ENCODE measurements around the gene SYMPK.
"Not testable (repeated sequence)": the region's sequence is repeated elsewhere in the genome, so short reads cannot be mapped to it uniquely, and the experiment has no call there.

The SYMPK gene

GRCh38 chr19:45814166-45814780 lies 48.7 kb downstream of the SYMPK start:
- no peak for DNase-seq (ENCODE audit: low read depth, low spot score)
- H3K27ac ChIP-seq: peak overlapping the region; percentile 46

DNA sequence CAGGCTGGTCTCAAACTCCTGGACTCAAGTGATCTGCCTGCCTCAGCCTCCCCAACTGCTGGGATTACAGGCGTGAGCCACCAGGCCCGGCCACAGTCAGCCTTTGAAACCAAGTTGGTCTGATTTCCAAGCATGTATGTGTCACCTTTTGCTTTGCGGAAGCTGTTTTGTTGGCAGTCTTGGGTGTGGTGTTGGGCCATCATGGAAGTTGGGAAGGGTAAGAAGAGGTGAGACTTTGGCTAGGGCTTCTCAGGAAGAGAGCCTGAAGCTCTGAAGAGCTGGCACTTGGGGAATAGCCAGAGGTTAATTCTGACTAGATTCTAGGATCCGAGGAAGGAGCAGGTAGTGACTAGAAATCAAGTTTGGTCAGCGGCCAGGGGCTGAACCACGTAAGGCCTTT lies 50.6 kb downstream of the SYMPK start:
- no peak for DNase-seq (ENCODE audit: low read depth, low spot score)
- peak overlapping the region; percentile 22 for H3K27ac ChIP-seq

GRCh38 chr19:45809643-45810159 lies 53.2 kb downstream of the SYMPK start:
- peak overlapping the region; percentile 60 for H3K27ac ChIP-seq
- DNase-seq (ENCODE audit: low read depth, low spot score): no peak

- no peak for DNase-seq (ENCODE audit: low read depth, low spot score)
Measured at GRCh38 chr19:45805719-45806118, 57.2 kb downstream of the SYMPK start.

GRCh38 chr19:45804959-45805230 lies 58.1 kb downstream of the SYMPK start:
- no peak for DNase-seq (ENCODE audit: low read depth, low spot score)
- H3K27ac ChIP-seq: no peak overlapping the region

More at GRCh38 chr19:45805719-45806118, 57.2 kb downstream of the SYMPK start:
- no peak overlapping the region for H3K27ac ChIP-seq

DNA sequence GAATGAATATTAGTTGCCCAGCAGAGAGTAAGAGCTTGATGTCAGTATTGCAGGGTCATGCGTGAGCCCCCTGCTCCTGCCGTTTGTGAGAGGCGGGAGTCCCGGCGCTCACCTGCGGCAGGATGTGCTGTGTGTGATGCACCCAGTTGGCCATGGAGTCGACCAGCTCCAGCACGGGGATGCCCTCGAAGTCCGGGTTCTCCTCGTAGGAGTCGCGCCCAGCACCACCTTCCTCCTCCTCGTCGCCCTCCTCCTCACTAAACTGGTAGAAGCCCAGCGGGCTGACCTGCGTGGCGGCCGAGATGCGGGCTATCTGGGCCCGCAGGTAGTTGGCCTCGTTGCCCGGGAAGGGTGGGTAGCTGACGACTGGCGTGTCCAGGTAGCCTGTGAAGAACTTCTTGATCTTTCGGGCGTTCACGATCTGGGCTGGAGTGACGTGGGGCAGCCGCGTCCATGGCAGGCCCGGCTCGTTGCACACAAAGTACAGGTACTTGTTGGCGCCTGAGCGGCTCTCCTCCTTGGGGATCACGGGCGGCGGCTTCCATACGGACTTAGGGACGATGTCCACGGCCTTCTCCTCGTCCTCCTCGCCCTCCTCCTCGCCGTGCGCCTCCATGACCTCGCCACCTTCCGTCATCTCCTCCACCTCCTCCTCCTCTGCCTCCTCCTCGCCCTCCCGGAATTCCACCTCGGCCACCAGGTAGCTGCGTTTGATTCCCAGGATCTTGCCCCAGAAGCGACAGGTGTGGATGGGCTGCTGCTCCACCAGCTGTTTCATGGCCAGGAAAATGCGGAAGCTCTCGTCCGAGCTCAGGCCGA lies 58.6 kb downstream of the SYMPK start:
- no peak for DNase-seq (ENCODE audit: low read depth, low spot score)

DNA sequence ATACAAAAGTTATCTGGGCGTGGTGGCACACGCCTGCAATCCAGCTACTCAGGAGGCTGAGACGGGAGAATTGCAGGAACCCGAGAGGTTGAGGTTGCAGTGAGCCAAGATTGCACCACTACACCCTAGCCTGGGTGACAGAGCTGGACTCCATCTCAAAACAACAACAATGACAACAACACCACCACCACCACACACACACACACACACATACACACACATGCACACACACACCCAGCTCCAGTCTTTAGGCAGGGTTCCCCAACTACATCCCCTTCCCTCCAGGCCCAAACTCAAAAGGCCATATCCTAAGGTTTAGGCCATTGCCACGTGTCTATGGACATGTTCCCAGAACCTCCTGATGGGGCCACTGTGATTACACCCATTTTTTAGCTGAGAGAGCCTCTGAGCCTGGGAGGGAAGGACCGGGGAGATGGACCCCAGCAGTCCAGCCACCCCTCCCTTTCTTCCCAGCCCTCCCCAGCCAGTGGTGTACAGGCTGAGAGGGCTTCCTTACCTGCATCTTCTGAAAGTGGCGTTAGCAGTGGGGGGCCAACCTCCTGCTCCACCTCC lies 61.3 kb downstream of the SYMPK start:
- no peak for DNase-seq (ENCODE audit: low read depth, low spot score)

More for the DNA sequence above, 58.6 kb downstream of the SYMPK start:
- H3K27ac ChIP-seq: no peak overlapping the region

GRCh38 chr19:45800070-45800553 lies 62.8 kb downstream of the SYMPK start:
- no peak overlapping the region for H3K27ac ChIP-seq
- DNase-seq (ENCODE audit: low read depth, low spot score): no peak

More for the DNA sequence above, 61.3 kb downstream of the SYMPK start:
- no peak overlapping the region for H3K27ac ChIP-seq

GRCh38 chr19:45799541-45799940 lies 63.4 kb downstream of the SYMPK start:
- not testable (repeated sequence) for DNase-seq (ENCODE audit: low read depth, low spot score); H3K27ac ChIP-seq

DNA sequence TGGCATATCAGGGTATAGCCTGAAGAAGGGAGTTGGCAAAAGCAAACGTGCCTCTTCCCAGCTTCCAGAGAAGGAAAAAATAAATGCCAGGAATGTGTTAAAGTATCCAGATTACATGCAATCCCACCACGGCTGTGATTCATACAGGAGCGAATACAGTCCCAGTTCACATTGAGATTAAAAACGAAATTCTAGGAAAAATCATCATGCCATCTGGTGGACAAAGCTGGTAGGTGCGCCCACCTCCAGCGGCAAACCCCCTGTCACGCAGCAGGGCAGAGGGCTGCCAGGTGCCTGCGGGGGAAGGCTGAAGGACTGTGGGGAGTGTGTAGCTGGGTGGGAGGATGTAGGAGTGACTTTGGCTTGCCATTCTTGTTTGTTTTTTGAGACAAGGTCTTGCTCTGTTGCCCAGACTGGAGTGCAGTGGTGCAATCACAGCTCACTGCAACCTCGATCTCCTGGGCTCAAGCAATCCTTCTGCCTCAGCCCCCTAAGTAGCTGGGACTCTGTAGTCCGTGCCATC lies 63.9 kb downstream of the SYMPK start:
- no peak for DNase-seq (ENCODE audit: low read depth, low spot score)
- no peak overlapping the region for H3K27ac ChIP-seq

DNA sequence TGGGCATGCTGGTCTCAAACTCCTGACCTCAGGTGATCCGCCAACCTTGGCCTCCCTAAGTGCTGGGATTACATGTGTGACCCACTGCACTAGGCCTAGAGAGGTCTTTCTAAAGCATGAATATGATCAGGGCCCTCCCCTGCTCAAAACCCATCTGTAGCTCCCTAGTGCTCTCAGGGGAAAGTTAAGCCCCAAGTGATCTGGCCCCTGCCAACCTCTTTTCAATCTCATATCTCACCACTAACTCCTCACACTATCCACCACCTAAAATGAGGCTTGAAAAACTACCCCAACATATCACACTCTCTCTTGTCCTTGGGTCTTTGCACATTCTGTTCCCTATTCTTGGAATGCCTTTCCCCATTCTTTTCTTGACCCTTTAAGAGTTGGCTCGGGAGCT lies 68.3 kb downstream of the SYMPK start:
- no peak overlapping the region for H3K27ac ChIP-seq
- DNase-seq (ENCODE audit: low read depth, low spot score): no peak

DNA sequence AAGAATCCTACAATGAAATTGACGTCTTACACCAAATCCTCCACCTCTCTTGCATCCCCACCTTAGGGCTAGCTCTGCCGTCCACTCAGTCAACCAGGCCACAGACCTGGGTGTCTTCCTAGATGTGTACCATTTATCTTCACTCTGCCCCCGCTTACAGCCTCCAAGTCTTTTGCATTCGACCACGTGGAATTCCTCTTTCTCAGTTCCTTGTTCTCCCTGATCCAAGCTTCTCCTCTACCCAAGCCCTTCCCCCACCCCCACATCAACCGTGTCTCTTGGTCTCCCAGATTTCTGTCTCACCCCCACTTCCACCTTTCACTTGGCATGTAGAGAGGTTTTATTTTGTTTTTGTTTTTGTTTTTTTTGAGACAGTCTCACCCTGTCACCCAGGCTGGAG lies 69.1 kb downstream of the SYMPK start:
- no peak for DNase-seq (ENCODE audit: low read depth, low spot score)
- no peak overlapping the region for H3K27ac ChIP-seq

DNA sequence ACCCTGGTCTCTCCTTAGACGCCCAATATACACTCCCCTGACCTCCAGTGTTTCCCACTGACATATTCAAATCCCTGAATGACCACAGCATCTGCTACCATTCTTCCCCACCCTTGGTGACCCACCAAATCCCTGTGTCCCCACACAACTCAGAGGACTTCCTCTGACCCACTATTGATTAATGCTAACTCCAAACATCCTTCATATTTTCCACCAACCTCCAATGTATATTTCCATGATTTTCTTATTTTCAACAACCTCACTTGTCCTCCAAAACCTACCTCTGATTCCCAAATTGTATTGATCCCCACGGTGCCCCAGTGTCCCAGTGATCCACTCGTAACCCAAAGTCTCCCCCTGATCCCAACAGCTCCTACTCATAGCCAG lies 69.8 kb downstream of the SYMPK start:
- no peak for DNase-seq (ENCODE audit: low read depth, low spot score)
- H3K27ac ChIP-seq: no peak overlapping the region

GRCh38 chr19:45792470-45793177 lies 70.3 kb downstream of the SYMPK start, which contains the start of gene DMWD:
Gene DMWD, minus strand, starts transcription at chr19:45792845. Its CDS starts 89 bp downstream, at chr19:45792756.
- DNase-seq (ENCODE audit: low read depth, low spot score): peak; percentile 83
- H3K27ac ChIP-seq: peak within 1 kb of the TSS; percentile 39

- H3K27ac ChIP-seq: peak overlapping the region; percentile 39
- DNase-seq (ENCODE audit: low read depth, low spot score): no peak
Measured at GRCh38 chr19:45791744-45792469, 71.0 kb downstream of the SYMPK start.

GRCh38 chr19:45790942-45791341 lies 72.0 kb downstream of the SYMPK start:
- H3K27ac ChIP-seq: no peak overlapping the region
- DNase-seq (ENCODE audit: low read depth, low spot score): no peak

GRCh38 chr19:45789035-45789786 lies 73.7 kb downstream of the SYMPK start:
- no peak for DNase-seq (ENCODE audit: low read depth, low spot score)
- no peak overlapping the region for H3K27ac ChIP-seq

DNA sequence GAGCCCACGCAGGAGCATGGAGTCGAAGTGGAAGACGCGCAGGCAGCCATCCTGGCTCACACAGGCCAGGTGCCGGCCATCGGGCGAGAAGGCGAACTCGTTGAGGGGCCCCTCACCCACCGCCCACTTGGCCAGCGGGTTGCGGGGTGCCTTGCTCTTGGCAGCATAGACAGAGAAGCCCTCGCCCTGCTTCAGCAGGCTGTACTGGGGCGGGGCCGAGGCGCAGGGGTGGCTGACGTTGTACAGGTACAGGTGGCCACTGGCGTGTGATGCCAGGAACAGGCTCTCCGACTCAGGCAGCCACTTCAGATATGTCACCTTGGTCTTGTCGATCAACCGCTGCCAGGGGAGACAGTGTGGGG lies 76.4 kb downstream of the SYMPK start:
- H3K27ac ChIP-seq: no peak overlapping the region
- no peak for DNase-seq (ENCODE audit: low read depth, low spot score)
